AG09309 (cell line): ENCODE measurements around the gene RAB3D.

Source experiments
- DNase-seq: peaks from one replicate; pipeline ENCODE4 v3.0.0-alpha.2; 2010; ENCODE audit warnings: low read depth
- H3K4me3 ChIP-seq: 2 replicates; pipeline ENCODE4 v1.5.1; 2011; ENCODE audit warnings: mild to moderate bottlenecking, low read depth, low read length, moderate library complexity; ENCODE audit not compliant: control insufficient read depth
- CTCF ChIP-seq: IDR thresholded peaks from 2 replicates; pipeline ENCODE4 v1.5.1; 2011; ENCODE audit warnings: mild to moderate bottlenecking, low read depth, low read length, inconsistent platforms; ENCODE audit not compliant: insufficient read depth, control insufficient read depth; ENCODE audit errors: missing control alignments

Gene RAB3D

GRCh38 chr19:11339254-11340098 is at the start of gene RAB3D:
TSS of gene RAB3D (minus strand) at chr19:11339657. CDS start at chr19:11337399, 2,258 bp downstream.
- no peak for TF ChIP-seq CTCF
- peak within 1 kb of the TSS; percentile 63 for H3K4me3 ChIP-seq
- DNase-seq, result peak; percentile 44

- no peak overlapping the region for H3K4me3 ChIP-seq
- no peak for DNase-seq
- TF ChIP-seq CTCF, result no peak
These were observed 47.9 kb upstream of the RAB3D start for GRCh38 chr19:11387162-11388034.

- no peak overlapping the region for H3K4me3 ChIP-seq
- TF ChIP-seq CTCF, result no peak
- no peak for DNase-seq
These were observed 45.3 kb upstream of the RAB3D start for GRCh38 chr19:11384778-11385129.

- H3K4me3 ChIP-seq, result no peak overlapping the region
- TF ChIP-seq CTCF, result no peak
- DNase-seq, result no peak
These were observed 44.2 kb upstream of the RAB3D start for GRCh38 chr19:11383706-11384048.

GRCh38 chr19:11382898-11383705 is 43.6 kb upstream of the RAB3D start:
- DNase-seq, result no peak
- TF ChIP-seq CTCF, result peak; percentile 70

More at GRCh38 chr19:11382898-11383705, 43.6 kb upstream of the RAB3D start:
- H3K4me3 ChIP-seq, result no peak overlapping the region
